CD4-positive, alpha-beta T cell treated with Interferon alpha-2 for 1 hour (primary cell): ENCODE measurements around the gene SCAF8.
"Not testable (repeated sequence)": the region's sequence is repeated elsewhere in the genome, so short reads cannot be mapped to it uniquely, and the experiment has no call there.

Experiments
- DNase-seq, 2 donors: peaks; one replicate each; pipeline ENCODE4 v3.0.0-alpha.2; 2020 to 2022

Gene SCAF8

GRCh38 chr6:154733183-154733625 lies at the start of gene SCAF8:
Gene SCAF8 (plus strand): TSS chr6:154733416. CDS start chr6:154733901, 485 bp downstream.
- DNase-seq = peak; percentile 82 to 90

GRCh38 chr6:154683756-154684523 lies 49.3 kb upstream of the SCAF8 start:
- DNase-seq = peak in 1 of 2 donors; percentile 9

GRCh38 chr6:154686162-154686561 lies 47.1 kb upstream of the SCAF8 start:
- no peak for DNase-seq

- no peak for DNase-seq
Observed at GRCh38 chr6:154689493-154690255, 43.5 kb upstream of the SCAF8 start.

GRCh38 chr6:154690857-154691256 lies 42.4 kb upstream of the SCAF8 start:
- DNase-seq = no peak

GRCh38 chr6:154696661-154697060 lies 36.6 kb upstream of the SCAF8 start:
- DNase-seq = no peak

- no peak for DNase-seq
Observed at GRCh38 chr6:154703124-154703523, 30.1 kb upstream of the SCAF8 start.

GRCh38 chr6:154705471-154706113 lies 27.6 kb upstream of the SCAF8 start:
- peak in 1 of 2 donors; percentile 13 for DNase-seq

- DNase-seq = no peak
Observed at GRCh38 chr6:154706389-154706788, 26.8 kb upstream of the SCAF8 start.

- DNase-seq = no peak
Observed at GRCh38 chr6:154709621-154710020, 23.6 kb upstream of the SCAF8 start.

GRCh38 chr6:154710689-154711088 lies 22.5 kb upstream of the SCAF8 start:
- no peak for DNase-seq

- DNase-seq = no peak
Observed at GRCh38 chr6:154715446-154715845, 17.8 kb upstream of the SCAF8 start.

- DNase-seq = not testable (repeated sequence)
Observed at GRCh38 chr6:154716350-154716749, 16.9 kb upstream of the SCAF8 start.

GRCh38 chr6:154719433-154719832 lies 13.8 kb upstream of the SCAF8 start:
- DNase-seq = no peak

- no peak for DNase-seq
Observed at GRCh38 chr6:154719854-154720253, 13.4 kb upstream of the SCAF8 start.

GRCh38 chr6:154721460-154721859 lies 11.8 kb upstream of the SCAF8 start:
- DNase-seq = no peak

GRCh38 chr6:154726887-154727286 lies 6.3 kb upstream of the SCAF8 start:
- no peak for DNase-seq

GRCh38 chr6:154731296-154732218 lies 1.7 kb upstream of the SCAF8 start:
- DNase-seq = no peak

GRCh38 chr6:154732538-154733182 lies 556 bp upstream of the SCAF8 start:
- no peak for DNase-seq

- peak; percentile 88 to 92 for DNase-seq
Observed at GRCh38 chr6:154733626-154734382, 588 bp downstream of the SCAF8 start.

- no peak for DNase-seq
Observed at GRCh38 chr6:154736618-154737259, 3.5 kb downstream of the SCAF8 start.
